A673 (cell line): ENCODE results near the gene TSC2. TPM values are rescaled to one million over a fixed set of nuclear protein-coding genes. Genes with fewer than 3 reads are reported as not detected.

Experiments
- BruUV-seq: library from RNA; stranded (reverse); fragments of 400-500 nt; replicated peaks from 2 replicates; lab custom pipeline; 2021; lab: Mats Ljungman, UMichigan
- CTCF ChIA-PET: fragments of 300-600 bp; sonication (Branson Sonifier 250); formaldehyde crosslinking; loops from one replicate; lab custom pipeline; 2022; ENCODE audit warnings: antibody characterized with exemption; lab: Charles Lee
- POLR2A ChIA-PET: fragments of 300-600 bp; sonication (Branson Sonifier 250); formaldehyde crosslinking; loops from one replicate; lab custom pipeline; 2022; ENCODE audit warnings: antibody characterized with exemption; ENCODE audit not compliant: low non-redundant PET; lab: Charles Lee
- DNase-seq: peaks from one replicate; pipeline ENCODE4 v3.0.0-alpha.2; 2015; ENCODE audit warnings: low spot score
- H3K27ac ChIP-seq: fragments of 200-600 bp; sonication (generic); 2 replicates; pipeline ENCODE4 v1.5.1; 2016; ENCODE audit warnings: mixed run types, low read depth, mild to moderate bottlenecking, mixed read lengths, antibody characterized with exemption, low read length; ENCODE audit not compliant: poor library complexity, severe bottlenecking
- H3K27me3 ChIP-seq: fragments of 200-600 bp; sonication (generic); replicated peaks from 2 replicates; pipeline ENCODE4 v1.6.1; 2017; ENCODE audit warnings: mixed run types, low read depth, mild to moderate bottlenecking, mixed read lengths, antibody characterized with exemption, low read length; ENCODE audit not compliant: insufficient read depth, poor library complexity
- H3K36me3 ChIP-seq: fragments of 200-600 bp; sonication (generic); 2 replicates; pipeline ENCODE4 v1.6.1; 2016; ENCODE audit warnings: mixed run types, mild to moderate bottlenecking, mixed read lengths, antibody characterized with exemption, low read length; ENCODE audit not compliant: insufficient read depth, poor library complexity, severe bottlenecking
- H3K4me1 ChIP-seq: fragments of 200-600 bp; sonication (generic); 2 replicates; pipeline ENCODE4 v1.6.1; 2017; ENCODE audit warnings: mixed run types, mild to moderate bottlenecking, mixed read lengths, antibody characterized with exemption, low read length; ENCODE audit not compliant: insufficient read depth, poor library complexity, severe bottlenecking
- H3K4me3 ChIP-seq: fragments of 200-600 bp; sonication (generic); 2 replicates; pipeline ENCODE4 v1.5.1; 2016; ENCODE audit warnings: low read depth, mixed run types, mild to moderate bottlenecking, mixed read lengths, low read length; ENCODE audit not compliant: poor library complexity, severe bottlenecking
- H3K9me3 ChIP-seq: fragments of 200-600 bp; sonication (generic); 2 replicates; pipeline ENCODE4 v1.6.1; 2016; ENCODE audit warnings: mixed run types, low read depth, mild to moderate bottlenecking, mixed read lengths, antibody characterized with exemption, low read length; ENCODE audit not compliant: poor library complexity, severe bottlenecking
- EZH2 ChIP-seq: fragments of 200-600 bp; sonication (generic); IDR thresholded peaks from 2 replicates; pipeline ENCODE4 v1.6.1; 2017; ENCODE audit warnings: borderline replicate concordance, low read depth, mild to moderate bottlenecking, mixed read lengths, antibody characterized with exemption, low read length; ENCODE audit not compliant: poor library complexity, severe bottlenecking
- intact Hi-C: fragments of 100-400 bp; cut with micrococcal nuclease; formaldehyde crosslinking; loops from one replicate; pipeline ENCODE4 v1.10.0; 2022; ENCODE audit not compliant: unreplicated experiment
- total RNA-seq: library from RNA; stranded (reverse); gene quantifications from 2 replicates; pipeline ENCODE4 v1.2.3, GENCODE V29; 2021
- TF ChIP-seq, protein P1 (sequence below): fragments of 300-800, 200-600 bp; sonication (generic); conservative IDR thresholded peaks from 2 replicates; pipeline ENCODE4 v1.5.1; 2017; ENCODE audit warnings: low read depth, mild to moderate bottlenecking, antibody characterized with exemption, low read length, moderate library complexity, mixed read lengths

Gene TSC2
- total RNA-seq, 1 experiment from 2014 or later: 125 TPM

GRCh38 chr16:2016407-2016922, 31.3 kb upstream of the TSC2 start:
- intact Hi-C loops: no loop called here
- Histone ChIP-seq H3K27me3 (no peaks in the 10 kb centered on the region), H3K4me1 (no peaks in the 10 kb centered on the region), H3K4me3 (no peak overlapping the region), H3K9me3 (no peaks in the 10 kb centered on the region), H3K36me3 (no peaks in the 10 kb centered on the region), H3K27ac (no peak overlapping the region)
- no peak for TF ChIP-seq EZH2
- TF ChIP-seq, protein P1, sequence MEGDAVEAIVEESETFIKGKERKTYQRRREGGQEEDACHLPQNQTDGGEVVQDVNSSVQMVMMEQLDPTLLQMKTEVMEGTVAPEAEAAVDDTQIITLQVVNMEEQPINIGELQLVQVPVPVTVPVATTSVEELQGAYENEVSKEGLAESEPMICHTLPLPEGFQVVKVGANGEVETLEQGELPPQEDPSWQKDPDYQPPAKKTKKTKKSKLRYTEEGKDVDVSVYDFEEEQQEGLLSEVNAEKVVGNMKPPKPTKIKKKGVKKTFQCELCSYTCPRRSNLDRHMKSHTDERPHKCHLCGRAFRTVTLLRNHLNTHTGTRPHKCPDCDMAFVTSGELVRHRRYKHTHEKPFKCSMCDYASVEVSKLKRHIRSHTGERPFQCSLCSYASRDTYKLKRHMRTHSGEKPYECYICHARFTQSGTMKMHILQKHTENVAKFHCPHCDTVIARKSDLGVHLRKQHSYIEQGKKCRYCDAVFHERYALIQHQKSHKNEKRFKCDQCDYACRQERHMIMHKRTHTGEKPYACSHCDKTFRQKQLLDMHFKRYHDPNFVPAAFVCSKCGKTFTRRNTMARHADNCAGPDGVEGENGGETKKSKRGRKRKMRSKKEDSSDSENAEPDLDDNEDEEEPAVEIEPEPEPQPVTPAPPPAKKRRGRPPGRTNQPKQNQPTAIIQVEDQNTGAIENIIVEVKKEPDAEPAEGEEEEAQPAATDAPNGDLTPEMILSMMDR: peak; percentile 70
- ChIA-PET CTCF (interaction anchor here (0.5 to 1.4 kb wide), 6 partner anchors 11 to 1018 kb away, joined by 3 to 11 read pairs (median 3); partner anchors contain the start of gene ECI1), POLR2A (no interaction called here)
- DNase-seq: peak; percentile 55
- no TSS peak for BruUV-seq

GRCh38 chr16:2019518-2019920, 28.3 kb upstream of the TSC2 start, which contains the start of gene NPW:
NPW (plus strand) TSS chr16:2019785.
- POLR2A ChIA-PET: interaction anchor here (0.6 to 1.1 kb wide), 2 partner anchors 136 to 244 kb away, joined by 7 to 10 read pairs; partner anchors contain the start of gene TRAF7
- DNase-seq: peak; percentile 70
- no peaks in the 10 kb centered on the region for H3K27me3 ChIP-seq
- no peaks in the 10 kb centered on the region for H3K9me3 ChIP-seq
- H3K27ac ChIP-seq: peak within 1 kb of the TSS; percentile 52
- H3K4me1 ChIP-seq: peaks cover 14% of the 10 kb centered on the region
- intact Hi-C loops: no loop called here
- BruUV-seq: no TSS peak
- no peak for TF ChIP-seq EZH2
- TF ChIP-seq, protein P1: no peak
- H3K36me3 ChIP-seq: no peaks in the 10 kb centered on the region
- peak within 1 kb of the TSS; percentile 56 for H3K4me3 ChIP-seq
- CTCF ChIA-PET: interaction anchor here (1.0 kb wide), 1 partner anchor 8 kb away, joined by 4 read pairs; no protein-coding TSS in a partner anchor

- POLR2A ChIA-PET: interaction anchor here (1.1 kb wide), 1 partner anchor 135 kb away, joined by 10 read pairs; the partner anchor contains the start of gene TRAF7
- no peak for TF ChIP-seq EZH2
- TF ChIP-seq, protein P1: no peak
These were observed 27.6 kb upstream of the TSC2 start for GRCh38 chr16:2019921-2020831.

More at GRCh38 chr16:2019921-2020831, 27.6 kb upstream of the TSC2 start:
- BruUV-seq: TSS peak; percentile 90
- intact Hi-C loops: loop anchor here (5.0 kb wide), 1 partner anchor 132 kb away; no protein-coding TSS in a partner anchor
- Histone ChIP-seq H3K4me1 (peaks cover 14% of the 10 kb centered on the region), H3K36me3 (no peaks in the 10 kb centered on the region), H3K9me3 (no peaks in the 10 kb centered on the region), H3K27ac (peak overlapping the region; percentile 52), H3K27me3 (no peaks in the 10 kb centered on the region), H3K4me3 (peak overlapping the region; percentile 56)
- CTCF ChIA-PET: interaction anchor here (0.6 to 1.0 kb wide), 2 partner anchors 8 kb away, joined by 4 to 6 read pairs; no protein-coding TSS in a partner anchor
- DNase-seq: peak; percentile 62
